ENCODE measurements around the gene TULP1. TPM values are rescaled to one million over a fixed set of nuclear protein-coding genes. Genes with fewer than 3 reads are reported as not detected.

Gene TULP1
- total RNA-seq, 2 experiments from 2014 or later: not detected

GRCh38 chr6:35533981-35534380 lies 21.3 kb upstream of the TULP1 start:
- ATAC-seq (ENCODE audit: poor library complexity) (no peak), DNase-seq (no peak)
- Mint-ChIP-seq H3K27ac (no peak overlapping the region), H3K4me3 (no peak overlapping the region), H3K4me1 (ENCODE audit: low read depth) (peaks cover 6% of the 10 kb centered on the region), H3K9me3 (no peaks in the 10 kb centered on the region), H3K36me3 (ENCODE audit: low read depth) (no peaks in the 10 kb centered on the region), H3K27me3 (no peaks in the 10 kb centered on the region)
- POLR2A ChIA-PET: no interaction called here
- TF ChIP-seq CTCF (IDR thresholded peaks at IDR 0.05): no peak
- Histone ChIP-seq H3K4me1 (ENCODE audit: insufficient read depth, low read length) (peaks cover 10% of the 10 kb centered on the region), H3K4me3 (ENCODE audit: low read length) (no peak overlapping the region), H3K36me3 (ENCODE audit: insufficient read depth, low read length) (no peaks in the 10 kb centered on the region), H3K27ac (ENCODE audit: low read depth in 1 of 2, low read length in 2 of 2) (no peak overlapping the region), H3K9me3 (ENCODE audit: control insufficient read depth in 1 of 2, insufficient read depth in 1 of 2, low read length in 2 of 2) (no peaks in the 10 kb centered on the region), H3K27me3 (ENCODE audit: control insufficient read depth in 1 of 2, insufficient read depth in 2 of 2, low read length in 2 of 2) (no peaks in the 10 kb centered on the region)
- CTCF ChIA-PET: no interaction called here
- intact Hi-C loops (cut with DNase I, micrococcal nuclease): no loop called here

- H3K4me1 Mint-ChIP-seq (ENCODE audit: low read depth): peaks cover 10% of the 10 kb centered on the region
- H3K4me1 ChIP-seq (ENCODE audit: insufficient read depth, low read length): peaks cover 10% of the 10 kb centered on the region
- intact Hi-C loops (cut with DNase I, micrococcal nuclease): no loop called here
- POLR2A ChIA-PET: no interaction called here
- H3K36me3 ChIP-seq (ENCODE audit: insufficient read depth, low read length): no peaks in the 10 kb centered on the region
- no peak overlapping the region for H3K4me3 Mint-ChIP-seq
- no peaks in the 10 kb centered on the region for H3K9me3 Mint-ChIP-seq
- no peak overlapping the region for H3K4me3 ChIP-seq (ENCODE audit: low read length)
- ATAC-seq (ENCODE audit: poor library complexity): no peak
- H3K27ac Mint-ChIP-seq: no peak overlapping the region
- TF ChIP-seq CTCF (IDR thresholded peaks at IDR 0.05): no peak
- H3K36me3 Mint-ChIP-seq (ENCODE audit: low read depth): no peaks in the 10 kb centered on the region
- H3K9me3 ChIP-seq (ENCODE audit: control insufficient read depth in 1 of 2, insufficient read depth in 1 of 2, low read length in 2 of 2): no peaks in the 10 kb centered on the region
- H3K27me3 Mint-ChIP-seq: no peaks in the 10 kb centered on the region
- DNase-seq: no peak
- no peaks in the 10 kb centered on the region for H3K27me3 ChIP-seq (ENCODE audit: control insufficient read depth in 1 of 2, insufficient read depth in 2 of 2, low read length in 2 of 2)
- no peak overlapping the region for H3K27ac ChIP-seq (ENCODE audit: low read depth in 1 of 2, low read length in 2 of 2)
- CTCF ChIA-PET: interaction anchor here (1.1 to 1.9 kb wide), 3 partner anchors 9 to 105 kb away, joined by 3 to 4 read pairs (median 4); no protein-coding TSS in a partner anchor
Measured at GRCh38 chr6:35532126-35532525, 19.4 kb upstream of the TULP1 start.

GRCh38 chr6:35524380-35525020 lies 11.8 kb upstream of the TULP1 start:
- POLR2A ChIA-PET: interaction anchor here (1.0 to 1.6 kb wide), 2 partner anchors 28 to 213 kb away, joined by 3 to 8 read pairs; no protein-coding TSS in a partner anchor
- TF ChIP-seq CTCF (IDR thresholded peaks at IDR 0.05): no peak

More at GRCh38 chr6:35524380-35525020, 11.8 kb upstream of the TULP1 start:
- Mint-ChIP-seq H3K27ac (no peak overlapping the region), H3K4me3 (no peak overlapping the region), H3K9me3 (no peaks in the 10 kb centered on the region), H3K36me3 (ENCODE audit: low read depth) (no peaks in the 10 kb centered on the region), H3K4me1 (ENCODE audit: low read depth) (peaks cover 16% of the 10 kb centered on the region), H3K27me3 (no peaks in the 10 kb centered on the region)
- Histone ChIP-seq H3K9me3 (ENCODE audit: control insufficient read depth in 1 of 2, insufficient read depth in 1 of 2, low read length in 2 of 2) (no peaks in the 10 kb centered on the region), H3K4me3 (ENCODE audit: low read length) (no peak overlapping the region), H3K27me3 (ENCODE audit: control insufficient read depth in 1 of 2, insufficient read depth in 2 of 2, low read length in 2 of 2) (no peaks in the 10 kb centered on the region), H3K4me1 (ENCODE audit: insufficient read depth, low read length) (peaks cover 33% of the 10 kb centered on the region), H3K36me3 (ENCODE audit: insufficient read depth, low read length) (no peaks in the 10 kb centered on the region), H3K27ac (ENCODE audit: low read depth in 1 of 2, low read length in 2 of 2) (no peak overlapping the region)
- no peak for DNase-seq
- intact Hi-C loops (cut with DNase I, micrococcal nuclease): loop anchor here in 1 of 2 experiments (5.0 kb wide), 1 partner anchor 98 kb away; no protein-coding TSS in a partner anchor
- ATAC-seq (ENCODE audit: poor library complexity): no peak
- CTCF ChIA-PET: interaction anchor here (3.3 kb wide), 1 partner anchor 212 kb away, joined by 13 read pairs; the partner anchor contains the start of gene ARMC12

Data from CD4-positive, alpha-beta T cell (primary cell).